Measurements from ENCODE around the gene CHST15.

Gene CHST15

GRCh38 chr10:124065382-124066125, 27.8 kb downstream of the CHST15 start:
- no peak for DNase-seq (ENCODE audit: low read depth, low spot score)

GRCh38 chr10:124064676-124065075, 28.7 kb downstream of the CHST15 start:
- DNase-seq (ENCODE audit: low read depth, low spot score) = no peak

- DNase-seq (ENCODE audit: low read depth, low spot score) = no peak
Observed at GRCh38 chr10:124063750-124064603, 29.4 kb downstream of the CHST15 start.

DNA sequence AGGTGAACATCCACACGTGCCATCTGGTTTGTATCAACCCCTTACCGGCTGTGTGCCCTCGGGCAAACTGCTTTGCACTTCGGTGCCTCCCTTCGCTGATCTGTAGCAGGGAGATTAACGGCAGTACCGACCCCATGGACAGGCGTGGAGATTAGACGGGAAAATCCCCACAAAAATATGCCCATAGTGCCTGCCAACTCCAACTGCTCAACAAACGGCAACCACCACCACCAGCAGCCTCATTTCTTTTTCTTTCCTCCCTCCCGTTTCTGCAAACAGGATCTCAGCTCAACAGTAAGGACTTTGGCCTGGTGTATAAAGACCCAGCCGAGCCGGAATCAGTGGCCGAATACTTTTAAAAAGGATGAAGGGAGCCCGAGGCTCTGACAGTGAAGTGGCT, 31.0 kb downstream of the CHST15 start:
- no peak for DNase-seq (ENCODE audit: low read depth, low spot score)

DNA sequence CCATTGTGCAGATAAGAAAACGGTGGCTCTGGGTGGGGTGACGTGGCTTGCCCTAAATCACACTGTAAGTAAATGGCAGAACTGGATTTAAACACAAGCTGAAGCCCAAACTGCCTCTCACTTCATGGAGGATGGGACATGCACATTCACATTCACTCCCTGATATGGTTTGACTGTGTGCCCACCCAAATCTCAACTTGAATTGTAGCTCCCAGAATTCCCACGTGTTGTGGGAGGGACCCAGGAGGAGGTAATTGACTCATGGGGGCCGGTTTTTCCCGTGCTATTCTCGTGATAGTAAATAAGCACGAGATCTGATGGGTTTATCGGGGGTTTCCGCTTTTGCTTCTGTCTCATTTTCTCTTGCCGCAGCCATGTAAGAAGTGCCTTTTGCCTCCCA, 32.4 kb downstream of the CHST15 start:
- DNase-seq (ENCODE audit: low read depth, low spot score) = no peak

- DNase-seq (ENCODE audit: low read depth, low spot score) = no peak
Observed at GRCh38 chr10:124060148-124060720, 33.2 kb downstream of the CHST15 start.

DNA sequence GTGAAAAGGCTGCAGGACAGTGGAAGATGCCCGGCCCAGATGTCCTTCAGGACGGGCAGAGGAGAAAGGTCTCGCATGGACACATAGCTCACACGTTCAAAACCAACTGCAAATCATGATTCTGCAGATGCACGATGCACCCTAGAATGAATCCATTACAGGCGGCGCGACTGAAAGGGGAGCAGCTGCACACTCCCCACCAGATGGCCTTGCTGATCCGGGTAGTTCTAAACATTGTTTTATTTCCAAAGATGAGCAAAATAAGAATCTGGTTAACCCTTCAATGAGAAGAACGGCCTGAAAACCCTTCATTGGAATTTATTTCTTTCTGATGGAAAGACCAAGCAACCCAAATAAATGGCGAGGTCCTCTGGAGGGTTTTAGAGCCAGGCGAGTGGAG, 33.8 kb downstream of the CHST15 start:
- DNase-seq (ENCODE audit: low read depth, low spot score) = no peak

DNA sequence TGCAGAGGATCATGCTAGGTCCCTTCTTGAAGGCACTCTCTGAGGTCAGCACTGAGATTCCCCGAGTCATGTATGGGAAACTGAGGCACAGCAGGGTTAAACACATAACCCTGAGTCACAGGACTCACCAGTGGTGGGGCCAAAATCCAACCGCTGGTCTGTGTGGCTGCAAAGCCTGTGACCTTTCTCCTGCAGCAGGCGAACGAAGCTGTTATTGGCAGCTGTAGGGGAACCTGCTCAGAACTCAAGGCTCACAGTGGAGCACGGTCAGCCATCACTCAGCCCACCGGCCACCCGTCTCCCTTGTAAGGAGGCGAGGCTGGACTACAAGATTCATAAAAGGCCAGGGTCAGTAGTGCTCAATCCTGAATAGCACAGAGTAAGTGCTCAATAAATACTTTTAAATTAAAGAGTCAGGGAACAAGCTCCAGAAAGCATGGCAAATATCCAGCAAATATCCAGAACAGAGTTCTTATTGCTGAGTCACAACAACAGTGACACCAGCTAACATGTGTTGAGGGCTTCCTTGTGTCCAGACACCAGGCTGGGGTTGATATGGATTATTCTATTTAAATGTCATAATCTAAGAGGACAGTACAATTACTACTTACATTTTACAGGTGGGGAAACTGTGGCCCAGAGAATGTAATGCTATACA, 34.9 kb downstream of the CHST15 start:
- no peak for DNase-seq (ENCODE audit: low read depth, low spot score)

- no peak for DNase-seq (ENCODE audit: low read depth, low spot score)
Observed at GRCh38 chr10:124057601-124058000, 35.8 kb downstream of the CHST15 start.

- DNase-seq (ENCODE audit: low read depth, low spot score) = no peak
Observed at GRCh38 chr10:124056337-124056980, 36.9 kb downstream of the CHST15 start.

GRCh38 chr10:124053971-124054370, 39.4 kb downstream of the CHST15 start:
- no peak for DNase-seq (ENCODE audit: low read depth, low spot score)

- DNase-seq (ENCODE audit: low read depth, low spot score) = no peak
Observed at GRCh38 chr10:124052561-124052960, 40.8 kb downstream of the CHST15 start.

DNA sequence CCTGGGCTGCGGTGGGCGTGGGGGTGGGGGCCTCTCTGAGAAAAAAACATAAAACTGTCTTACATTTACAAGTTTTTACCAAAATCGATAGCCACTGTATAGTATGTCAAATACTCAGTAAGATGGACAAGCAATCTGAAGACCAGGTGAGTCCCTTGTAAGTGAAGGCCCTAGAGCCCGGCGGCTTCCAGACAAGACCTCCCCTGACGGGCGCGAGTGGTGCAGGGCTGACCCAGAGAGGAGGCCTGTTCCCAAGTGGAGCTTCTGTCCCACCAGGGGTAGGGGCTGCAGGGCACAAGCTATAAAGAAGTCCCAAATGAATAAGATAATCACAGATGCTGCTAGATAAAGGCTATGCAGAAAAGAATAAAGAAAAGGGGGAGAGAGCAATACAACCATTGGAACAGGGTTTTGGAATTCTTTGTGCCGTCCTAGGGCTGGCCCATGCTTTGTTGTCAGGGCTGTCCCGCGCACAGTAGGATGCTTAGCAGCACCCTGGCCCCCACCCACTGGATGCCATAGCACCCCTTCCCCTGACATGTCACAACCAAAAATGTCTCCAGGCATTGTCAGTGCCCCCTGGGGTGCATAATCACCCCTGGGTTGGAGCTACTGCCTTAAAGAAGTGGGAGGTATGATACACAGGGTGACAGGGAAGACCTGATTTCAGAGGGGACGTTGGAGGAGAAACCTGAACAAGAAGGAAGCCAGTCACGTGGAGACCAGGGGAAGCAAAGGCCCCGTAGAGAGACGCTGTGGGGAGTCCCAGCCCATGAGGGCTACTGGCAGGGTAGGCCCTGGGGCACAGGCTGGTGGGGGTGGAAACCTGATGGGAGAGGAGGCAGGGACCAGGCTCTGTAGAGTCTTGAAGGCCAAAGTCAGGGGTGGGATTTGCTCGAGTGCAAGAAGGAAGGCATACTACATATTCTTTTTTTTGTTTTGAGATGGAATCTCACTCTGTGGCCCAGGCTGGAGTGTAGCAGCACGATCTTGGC, 43.1 kb downstream of the CHST15 start:
- DNase-seq (ENCODE audit: low read depth, low spot score) = no peak

GRCh38 chr10:124049484-124049883, 43.9 kb downstream of the CHST15 start:
- DNase-seq (ENCODE audit: low read depth, low spot score) = no peak

GRCh38 chr10:124048371-124049290, 44.8 kb downstream of the CHST15 start:
- DNase-seq (ENCODE audit: low read depth, low spot score) = no peak

DNA sequence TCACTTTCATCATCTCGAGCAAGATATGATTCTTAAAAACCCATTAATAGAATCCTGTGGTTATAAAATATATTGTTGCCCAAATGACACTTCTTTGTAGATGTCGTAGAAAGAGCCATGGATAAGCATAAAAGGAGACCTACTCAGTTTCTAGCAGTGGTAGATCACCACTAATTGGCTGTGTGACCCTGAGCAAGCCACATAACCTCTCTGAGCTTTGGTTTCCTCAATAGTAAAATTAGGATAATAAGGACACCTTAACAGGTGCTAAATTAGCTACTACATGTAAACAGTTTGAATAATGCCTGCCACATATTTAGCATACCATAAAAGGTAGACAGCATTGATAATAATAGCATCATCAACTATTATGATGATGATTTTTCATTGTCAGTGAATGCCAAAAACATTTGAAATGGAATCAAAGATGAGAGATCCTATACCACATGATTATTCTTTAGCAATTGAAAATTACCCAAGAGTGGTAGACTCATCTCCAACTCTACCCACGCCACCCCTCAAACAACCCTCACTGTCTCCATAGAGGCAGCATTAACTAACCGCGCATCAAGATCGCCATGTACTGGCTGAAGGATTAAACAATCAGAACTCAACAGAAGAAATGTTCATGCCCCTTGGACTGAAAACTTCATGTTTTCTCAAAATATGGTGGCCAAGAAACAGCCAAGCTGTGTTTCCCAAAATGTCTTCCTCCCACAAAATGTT, 45.8 kb downstream of the CHST15 start:
- DNase-seq (ENCODE audit: low read depth, low spot score) = no peak

DNA sequence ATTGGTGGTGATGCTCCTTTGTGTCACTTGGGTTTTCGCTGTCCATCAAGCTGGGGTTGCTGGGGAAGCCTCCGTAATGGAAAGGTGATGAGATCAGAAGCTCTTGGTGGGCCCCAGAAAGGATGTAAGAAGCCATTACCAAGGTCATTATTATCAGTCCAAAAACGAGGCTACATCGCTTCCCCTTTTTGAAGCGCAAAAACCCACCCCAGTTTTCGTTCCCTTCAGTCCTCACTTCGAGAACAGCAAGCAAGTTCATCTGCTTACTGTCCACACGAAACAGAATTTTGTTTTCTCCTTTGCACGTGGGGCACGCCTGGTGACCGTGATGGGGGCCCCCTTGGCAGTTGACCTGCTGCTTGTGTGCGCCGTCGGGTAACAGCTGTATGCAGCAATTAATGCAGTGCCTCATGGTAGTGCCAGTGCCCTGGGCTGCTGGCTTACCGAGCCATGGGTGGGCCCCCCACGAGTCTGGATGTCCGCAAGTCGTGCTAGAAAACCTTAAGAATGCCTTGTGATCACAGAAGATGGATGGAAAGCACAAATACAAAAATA, 47.5 kb downstream of the CHST15 start:
- no peak for DNase-seq (ENCODE audit: low read depth, low spot score)

DNA sequence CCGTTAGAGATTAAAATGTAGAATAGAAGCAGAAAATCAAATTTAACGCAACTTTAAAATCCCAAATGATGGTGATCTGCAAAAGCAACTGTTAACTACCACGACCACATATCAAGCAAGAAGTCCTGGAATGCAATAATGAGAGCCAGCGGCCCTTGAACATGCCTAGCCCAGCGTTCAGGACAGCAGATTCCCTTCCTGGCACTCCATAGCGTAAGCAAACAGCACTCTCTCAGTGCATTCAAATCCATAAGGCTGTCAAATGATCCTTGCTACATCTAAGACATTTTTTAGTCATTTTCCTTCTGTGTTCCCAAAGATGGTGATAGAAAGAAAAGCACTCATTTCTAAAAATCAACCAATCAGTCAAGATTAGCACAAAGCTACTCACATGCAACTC, 48.1 kb downstream of the CHST15 start:
- no peak for DNase-seq (ENCODE audit: low read depth, low spot score)

Data from iPS DF 19.7 (cell line).